SK-N-MC (cell line): ENCODE measurements around the gene CTU1.

Experiments
- DNase-seq: peaks from one replicate; pipeline ENCODE4 v3.0.0-alpha.2; 2011; ENCODE audit warnings: low read depth, low spot score
- H3K27ac ChIP-seq: fragments of 200-600 bp; sonication (generic); 2 replicates; pipeline ENCODE4 v1.5.1; 2016; ENCODE audit warnings: mixed run types
- H3K36me3 ChIP-seq: fragments of 200-600 bp; sonication (generic); 2 replicates; pipeline ENCODE4 v1.6.1; 2017; ENCODE audit warnings: antibody characterized with exemption, low read length, mixed read lengths; ENCODE audit not compliant: insufficient read depth
- H3K4me3 ChIP-seq: fragments of 200-600 bp; sonication (generic); 2 replicates; pipeline ENCODE4 v1.5.1; 2016
- H3K9ac ChIP-seq: fragments of 200-600 bp; sonication (generic); 2 replicates; pipeline ENCODE4 v1.8.0; 2017; ENCODE audit warnings: mixed run types, mixed read lengths; ENCODE audit not compliant: insufficient read length
- H3K9me3 ChIP-seq: fragments of 200-600 bp; sonication (generic); 2 replicates; pipeline ENCODE4 v1.6.1; 2017; ENCODE audit warnings: low read depth, mild to moderate bottlenecking, antibody characterized with exemption, low read length, moderate library complexity, mixed read lengths
- EZH2 ChIP-seq: fragments of 200-600 bp; sonication (generic); IDR thresholded peaks from one replicate; pipeline ENCODE4 v1.6.1; 2017; ENCODE audit warnings: antibody characterized with exemption
- FOXP2 ChIP-seq: optimal IDR thresholded peaks from 2 replicates; pipeline ENCODE3; 2011; ENCODE audit warnings: mild to moderate bottlenecking, moderate library complexity; ENCODE audit not compliant: insufficient read depth; ENCODE audit errors: extremely low read length, control extremely low read depth
- POLR2AphosphoS5 ChIP-seq: IDR thresholded peaks from 2 replicates; pipeline ENCODE4 v1.6.1; 2012; ENCODE audit warnings: mild to moderate bottlenecking, low read depth, low read length, borderline replicate concordance

The CTU1 gene

GRCh38 chr19:51125421-51126075 is 17.3 kb upstream of the CTU1 start:
- no peak for TF ChIP-seq FOXP2
- TF ChIP-seq EZH2: no peak
- TF ChIP-seq POLR2AphosphoS5: no peak

GRCh38 chr19:51124729-51125128 is 16.5 kb upstream of the CTU1 start, which contains the start of gene SIGLEC9:
TSS of gene SIGLEC9 (plus strand) at chr19:51124906. CDS start at chr19:51124975, 69 bp downstream.
- DNase-seq: no peak
- H3K9me3 ChIP-seq: no peaks in the 10 kb centered on the region
- H3K27ac ChIP-seq: no peak within 1 kb of the TSS
- no peak within 1 kb of the TSS for H3K4me3 ChIP-seq
- TF ChIP-seq EZH2: no peak
- TF ChIP-seq FOXP2: no peak
- no peak for TF ChIP-seq POLR2AphosphoS5
- H3K9ac ChIP-seq: no peak within 1 kb of the TSS
- H3K36me3 ChIP-seq: no peaks in the 10 kb centered on the region

More at GRCh38 chr19:51125421-51126075, 17.3 kb upstream of the CTU1 start:
- Histone ChIP-seq H3K4me3 (no peak overlapping the region), H3K9ac (no peak overlapping the region), H3K27ac (no peak overlapping the region), H3K36me3 (no peaks in the 10 kb centered on the region), H3K9me3 (no peaks in the 10 kb centered on the region)
- no peak for DNase-seq

- Histone ChIP-seq H3K4me3 (no peak overlapping the region), H3K9ac (no peak overlapping the region), H3K9me3 (no peaks in the 10 kb centered on the region), H3K27ac (no peak overlapping the region), H3K36me3 (no peaks in the 10 kb centered on the region)
- TF ChIP-seq EZH2: no peak
- DNase-seq: no peak
Measured at GRCh38 chr19:51124216-51124615, 16.0 kb upstream of the CTU1 start.

DNA sequence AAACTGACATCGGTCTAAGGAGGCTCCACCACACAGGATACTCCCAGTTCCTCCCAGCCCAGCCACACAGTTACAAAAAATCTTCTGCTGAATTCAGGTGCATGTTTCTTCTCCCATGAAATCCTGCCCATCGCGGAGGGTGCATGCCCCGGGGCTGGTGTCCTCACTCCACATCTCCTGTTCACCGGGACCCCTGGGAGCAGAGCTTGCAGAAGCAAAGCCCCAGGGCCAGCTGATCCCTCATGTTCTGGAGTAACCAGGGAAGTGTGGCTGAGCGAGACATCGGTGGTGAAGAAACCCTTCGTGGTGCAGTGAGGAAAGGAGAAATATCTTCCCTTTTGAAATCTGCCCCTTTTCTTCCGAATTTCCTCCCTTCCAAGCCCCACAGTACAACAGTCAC is 15.6 kb upstream of the CTU1 start:
- Histone ChIP-seq H3K4me3 (no peak overlapping the region), H3K36me3 (no peaks in the 10 kb centered on the region), H3K9ac (no peak overlapping the region), H3K27ac (no peak overlapping the region), H3K9me3 (no peaks in the 10 kb centered on the region)
- DNase-seq: no peak
- TF ChIP-seq POLR2AphosphoS5: no peak
- TF ChIP-seq FOXP2: no peak
- no peak for TF ChIP-seq EZH2

- Histone ChIP-seq H3K4me3 (no peak overlapping the region), H3K36me3 (no peaks in the 10 kb centered on the region), H3K27ac (no peak overlapping the region), H3K9ac (no peak overlapping the region), H3K9me3 (no peaks in the 10 kb centered on the region)
- no peak for TF ChIP-seq FOXP2
- no peak for TF ChIP-seq POLR2AphosphoS5
- no peak for TF ChIP-seq EZH2
- no peak for DNase-seq
Measured at GRCh38 chr19:51123381-51123800, 15.2 kb upstream of the CTU1 start.

DNA sequence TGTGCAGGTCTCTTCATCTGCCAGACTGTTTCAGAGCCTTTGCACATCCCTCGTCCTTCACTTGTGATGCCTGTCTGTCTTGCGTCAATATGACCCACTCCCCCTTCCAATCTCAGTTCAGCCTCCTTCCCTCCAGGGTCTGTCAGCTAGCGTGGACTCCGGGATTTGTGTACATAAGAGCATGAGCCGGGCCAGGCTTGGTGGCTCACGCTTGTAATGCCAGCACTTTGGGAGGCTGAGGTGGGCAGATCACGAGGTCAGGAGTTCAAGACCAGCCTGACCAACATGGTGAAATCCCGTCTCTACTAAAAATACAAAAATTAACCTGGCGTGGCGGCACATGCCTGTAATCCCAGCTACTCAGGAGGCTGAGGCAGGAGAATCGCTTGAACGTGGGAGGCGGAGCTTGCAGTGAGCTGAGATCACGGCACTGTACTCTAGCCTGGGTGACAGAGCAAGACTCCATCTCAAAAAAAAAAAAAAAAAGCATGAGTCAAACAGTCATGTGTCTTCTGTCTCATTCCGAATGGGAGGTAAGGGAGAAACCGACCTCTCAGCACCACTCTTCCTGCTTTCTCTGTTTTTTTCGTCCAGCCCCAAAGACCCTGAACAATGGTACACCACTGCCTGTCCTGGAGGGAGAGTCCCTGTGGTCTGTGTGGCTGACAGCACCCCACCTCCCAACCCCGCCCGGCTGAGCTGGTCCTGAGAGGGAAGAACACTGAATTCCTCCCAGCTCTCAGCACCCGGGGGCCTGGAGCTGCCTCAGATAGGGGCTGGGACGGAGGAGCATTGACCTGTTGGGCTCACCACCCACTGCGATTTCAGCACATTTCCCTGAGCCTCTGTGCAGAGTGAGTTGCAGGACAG is 14.1 kb upstream of the CTU1 start:
- no peak for DNase-seq
- H3K27ac ChIP-seq: no peak overlapping the region
- no peak overlapping the region for H3K9ac ChIP-seq
- H3K36me3 ChIP-seq: no peaks in the 10 kb centered on the region
- no peak for TF ChIP-seq FOXP2
- TF ChIP-seq EZH2: no peak
- no peak for TF ChIP-seq POLR2AphosphoS5
- no peaks in the 10 kb centered on the region for H3K9me3 ChIP-seq
- H3K4me3 ChIP-seq: no peak overlapping the region

GRCh38 chr19:51121257-51121656 is 13.0 kb upstream of the CTU1 start:
- H3K36me3 ChIP-seq: no peaks in the 10 kb centered on the region
- no peaks in the 10 kb centered on the region for H3K9me3 ChIP-seq
- no peak overlapping the region for H3K4me3 ChIP-seq
- TF ChIP-seq FOXP2 (no peak), EZH2 (no peak), POLR2AphosphoS5 (no peak)
- H3K27ac ChIP-seq: no peak overlapping the region
- no peak overlapping the region for H3K9ac ChIP-seq
- DNase-seq: no peak

GRCh38 chr19:51120160-51120559 is 12.0 kb upstream of the CTU1 start:
- H3K9me3 ChIP-seq: no peaks in the 10 kb centered on the region
- TF ChIP-seq FOXP2 (no peak), POLR2AphosphoS5 (no peak), EZH2 (no peak)
- no peaks in the 10 kb centered on the region for H3K36me3 ChIP-seq
- no peak overlapping the region for H3K27ac ChIP-seq
- DNase-seq: no peak
- H3K9ac ChIP-seq: no peak overlapping the region
- no peak overlapping the region for H3K4me3 ChIP-seq

GRCh38 chr19:51119611-51120010 is 11.4 kb upstream of the CTU1 start:
- H3K9me3 ChIP-seq: no peaks in the 10 kb centered on the region
- 0 out of 2 replicates have a peak overlapping the region, but pooled peaks have one; percentile 1 for H3K4me3 ChIP-seq
- TF ChIP-seq POLR2AphosphoS5 (no peak), FOXP2 (no peak), EZH2 (no peak)
- no peak overlapping the region for H3K9ac ChIP-seq
- H3K27ac ChIP-seq: no peak overlapping the region
- no peak for DNase-seq
- H3K36me3 ChIP-seq: no peaks in the 10 kb centered on the region
